ENCODE results near the gene RIPPLY3.

DNA sequence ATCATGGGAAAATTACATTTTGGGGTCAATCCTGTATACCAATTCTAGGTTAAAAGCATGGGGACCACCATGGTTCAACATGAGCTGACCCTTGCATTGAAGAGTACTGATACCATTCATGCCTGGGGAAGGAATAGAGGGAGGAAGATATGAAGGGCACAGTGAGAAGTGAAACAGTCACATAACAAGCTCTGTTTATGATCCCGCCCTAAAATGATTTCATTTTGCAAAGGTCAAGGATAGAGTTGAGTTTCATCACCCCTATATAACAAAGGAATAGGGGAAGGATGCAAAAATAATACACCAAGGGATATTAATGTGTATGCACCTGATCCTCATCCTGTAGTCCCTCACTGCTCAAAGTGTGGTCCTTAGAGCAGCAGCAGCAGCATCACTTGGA lies 37.5 kb upstream of the RIPPLY3 start:
- TF ChIP-seq, protein P1, sequence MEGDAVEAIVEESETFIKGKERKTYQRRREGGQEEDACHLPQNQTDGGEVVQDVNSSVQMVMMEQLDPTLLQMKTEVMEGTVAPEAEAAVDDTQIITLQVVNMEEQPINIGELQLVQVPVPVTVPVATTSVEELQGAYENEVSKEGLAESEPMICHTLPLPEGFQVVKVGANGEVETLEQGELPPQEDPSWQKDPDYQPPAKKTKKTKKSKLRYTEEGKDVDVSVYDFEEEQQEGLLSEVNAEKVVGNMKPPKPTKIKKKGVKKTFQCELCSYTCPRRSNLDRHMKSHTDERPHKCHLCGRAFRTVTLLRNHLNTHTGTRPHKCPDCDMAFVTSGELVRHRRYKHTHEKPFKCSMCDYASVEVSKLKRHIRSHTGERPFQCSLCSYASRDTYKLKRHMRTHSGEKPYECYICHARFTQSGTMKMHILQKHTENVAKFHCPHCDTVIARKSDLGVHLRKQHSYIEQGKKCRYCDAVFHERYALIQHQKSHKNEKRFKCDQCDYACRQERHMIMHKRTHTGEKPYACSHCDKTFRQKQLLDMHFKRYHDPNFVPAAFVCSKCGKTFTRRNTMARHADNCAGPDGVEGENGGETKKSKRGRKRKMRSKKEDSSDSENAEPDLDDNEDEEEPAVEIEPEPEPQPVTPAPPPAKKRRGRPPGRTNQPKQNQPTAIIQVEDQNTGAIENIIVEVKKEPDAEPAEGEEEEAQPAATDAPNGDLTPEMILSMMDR (IDR thresholded peaks at IDR 0.05; ENCODE audit: low read length), result no peak
- no peak for TF ChIP-seq EZH2 (IDR thresholded peaks at IDR 0.05; ENCODE audit: borderline replicate concordance, low read length)
